Activated naive CD4-positive, alpha-beta T cell treated with Interleukin-2 at 50 U/mL for 16 hours (primary cell): Measurements from ENCODE around the gene NOD1.
"Not testable (repeated sequence)": the region's sequence is repeated elsewhere in the genome, so short reads cannot be mapped to it uniquely, and the experiment has no call there.

Experiments
- DNase-seq: peaks from one replicate; pipeline ENCODE4 v3.0.0-alpha.2; 2020

Gene NOD1

GRCh38 chr7:30503274-30504212 lies 25.0 kb upstream of the NOD1 start:
- DNase-seq: no peak

DNA sequence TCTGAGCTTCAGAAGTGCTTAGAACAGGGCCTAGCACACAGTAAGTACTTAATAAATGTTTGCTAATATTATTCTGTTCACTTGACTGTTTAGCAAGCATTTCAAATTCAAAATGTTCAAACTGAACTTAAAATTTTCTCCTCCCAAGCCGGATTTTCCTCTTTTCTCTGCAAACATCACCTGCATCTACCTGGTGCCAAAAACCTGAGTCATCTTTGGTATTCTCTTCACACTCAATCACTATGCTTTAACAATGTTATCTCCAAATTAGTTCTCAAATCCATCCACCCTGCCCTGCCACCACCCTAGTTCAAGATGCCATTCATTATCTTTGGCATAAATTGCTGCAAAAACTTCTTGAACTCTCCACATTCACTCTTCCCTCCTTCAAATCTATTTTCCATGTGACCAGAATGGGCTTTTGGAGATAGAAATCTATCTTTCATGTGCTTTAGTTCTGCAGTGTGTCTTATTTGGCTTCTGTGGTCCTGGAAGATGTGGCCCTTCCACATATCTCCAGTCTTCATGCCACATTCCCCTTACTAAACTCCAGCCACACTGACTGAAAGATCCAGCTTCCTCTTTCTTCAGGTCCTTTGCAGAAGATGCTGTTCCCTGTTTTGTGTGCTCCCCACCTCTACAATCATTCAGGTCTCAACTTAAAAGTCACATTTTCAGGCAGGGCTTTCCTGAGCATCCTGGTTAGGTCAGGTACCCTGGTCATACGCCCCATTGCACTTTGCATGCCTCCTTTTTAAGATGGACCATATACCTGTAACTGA lies 24.1 kb upstream of the NOD1 start:
- no peak for DNase-seq

DNA sequence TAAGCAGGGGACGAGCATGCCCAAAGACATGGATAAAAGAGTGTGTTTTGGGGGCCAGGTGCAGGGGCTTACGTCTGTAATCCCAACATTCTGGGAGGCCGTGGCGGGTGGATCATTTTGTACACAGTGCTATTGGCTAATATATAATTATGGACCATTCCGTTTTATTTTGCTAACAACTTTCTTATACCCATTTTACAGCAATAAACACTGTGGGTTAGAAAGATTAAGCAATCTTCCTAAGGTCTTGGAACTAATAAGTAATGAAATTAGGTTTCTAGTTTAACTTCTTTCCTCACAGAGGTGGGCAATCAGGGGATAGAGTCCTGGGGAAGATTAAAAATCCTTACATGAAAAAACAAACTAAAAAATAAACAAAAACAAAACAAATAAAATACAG lies 22.7 kb upstream of the NOD1 start:
- DNase-seq: no peak

GRCh38 chr7:30493228-30493627 lies 14.6 kb upstream of the NOD1 start:
- no peak for DNase-seq

GRCh38 chr7:30491417-30491816 lies 12.8 kb upstream of the NOD1 start:
- no peak for DNase-seq

DNA sequence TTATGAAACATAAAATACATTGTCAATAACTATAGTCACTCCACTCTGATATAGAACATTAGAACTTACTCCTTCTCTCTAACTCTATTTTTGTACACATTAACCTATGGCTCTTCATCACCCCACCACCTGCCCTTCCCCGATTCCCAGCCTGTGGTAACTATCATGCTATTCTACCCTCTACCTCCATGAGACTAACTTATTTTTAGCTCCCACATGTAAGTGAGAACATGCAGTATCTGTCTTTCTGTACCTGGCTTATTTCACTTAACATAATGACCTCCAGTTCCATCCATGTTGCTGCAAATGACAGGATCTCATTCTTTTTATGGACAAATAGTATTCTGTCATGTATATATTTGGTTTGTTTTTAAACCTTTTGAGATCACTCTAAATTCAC lies 8.8 kb upstream of the NOD1 start:
- no peak for DNase-seq

DNA sequence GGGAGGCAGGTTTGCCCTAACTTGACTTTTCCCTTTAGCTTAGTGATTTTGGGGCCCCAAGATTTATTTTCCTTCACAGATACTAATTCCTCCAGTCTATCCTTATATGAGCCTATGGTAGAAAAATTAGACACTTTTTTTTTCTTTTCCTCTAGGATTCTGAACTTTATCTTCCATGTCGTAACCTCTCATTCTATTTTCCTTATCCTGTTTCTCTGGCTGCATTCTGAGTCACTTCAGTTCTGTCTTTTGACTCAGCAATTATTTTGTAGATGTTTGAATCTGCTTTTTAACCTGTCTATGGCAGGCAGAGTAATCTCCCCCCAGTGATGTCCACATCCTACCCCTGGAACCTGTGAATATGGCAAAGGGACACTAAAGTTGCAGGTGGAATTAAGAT lies 7.1 kb upstream of the NOD1 start:
- no peak for DNase-seq

DNA sequence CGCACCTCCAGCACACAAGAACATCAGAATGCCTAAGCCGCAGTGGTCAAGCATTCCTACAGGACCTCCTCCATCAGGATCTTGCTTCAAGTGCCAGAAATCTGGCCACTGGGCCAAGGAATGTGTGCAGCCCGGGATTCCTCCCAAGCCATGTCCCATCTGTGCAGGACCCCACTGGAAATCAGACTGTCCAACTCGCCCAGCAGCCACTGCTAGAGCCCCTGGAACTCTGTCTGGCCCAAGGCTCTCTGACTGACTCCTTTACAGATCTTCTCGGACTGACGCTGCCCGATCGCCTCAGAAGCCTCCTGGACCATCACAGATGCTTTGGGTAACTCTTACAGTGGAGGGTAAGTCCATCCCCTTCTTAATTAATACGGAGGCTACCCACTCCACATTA lies 2.8 kb upstream of the NOD1 start:
- not testable (repeated sequence) for DNase-seq

DNA sequence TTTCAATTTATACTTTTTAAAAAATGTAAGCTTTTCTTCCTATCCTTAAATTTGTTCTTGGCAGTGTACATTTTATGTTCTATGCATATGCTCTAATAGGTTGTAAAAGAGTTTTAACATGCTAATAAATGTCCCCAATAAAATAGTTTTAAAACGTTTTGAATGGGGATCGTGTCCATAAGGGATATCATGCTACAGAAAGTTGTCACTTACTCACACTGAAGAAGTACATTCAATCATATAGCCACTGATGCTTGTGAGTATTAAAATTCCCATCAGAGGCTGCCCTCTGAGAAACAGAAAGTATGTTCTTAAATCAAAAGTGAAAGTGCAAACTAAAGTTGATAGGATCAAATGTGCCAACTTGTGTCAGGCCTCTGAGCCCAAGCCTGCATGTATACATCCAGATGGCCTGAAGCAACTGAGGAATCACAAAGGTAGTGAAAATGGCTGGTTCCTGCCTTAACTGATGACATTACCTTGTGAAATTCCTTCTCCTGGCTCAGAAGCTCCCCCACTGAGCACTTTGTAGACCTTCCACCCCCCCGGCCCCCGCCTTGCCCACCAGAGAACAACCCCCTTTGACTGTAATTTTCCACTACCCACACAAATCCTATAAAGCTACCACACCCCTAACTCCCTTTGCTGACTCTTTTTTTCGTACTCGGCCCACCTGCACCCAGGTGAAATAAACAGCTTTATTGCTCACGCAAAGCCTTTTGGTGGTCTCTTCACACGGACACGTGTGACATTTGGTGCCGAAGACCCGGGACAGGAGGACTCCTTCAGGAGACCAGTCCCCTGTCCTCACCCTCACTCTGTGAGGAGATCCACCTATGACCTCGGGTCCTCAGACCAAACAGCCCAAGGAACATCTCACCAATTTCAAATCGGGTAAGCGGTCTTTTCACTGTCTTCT lies 877 bp upstream of the NOD1 start:
- DNase-seq: peak; percentile 12

DNA sequence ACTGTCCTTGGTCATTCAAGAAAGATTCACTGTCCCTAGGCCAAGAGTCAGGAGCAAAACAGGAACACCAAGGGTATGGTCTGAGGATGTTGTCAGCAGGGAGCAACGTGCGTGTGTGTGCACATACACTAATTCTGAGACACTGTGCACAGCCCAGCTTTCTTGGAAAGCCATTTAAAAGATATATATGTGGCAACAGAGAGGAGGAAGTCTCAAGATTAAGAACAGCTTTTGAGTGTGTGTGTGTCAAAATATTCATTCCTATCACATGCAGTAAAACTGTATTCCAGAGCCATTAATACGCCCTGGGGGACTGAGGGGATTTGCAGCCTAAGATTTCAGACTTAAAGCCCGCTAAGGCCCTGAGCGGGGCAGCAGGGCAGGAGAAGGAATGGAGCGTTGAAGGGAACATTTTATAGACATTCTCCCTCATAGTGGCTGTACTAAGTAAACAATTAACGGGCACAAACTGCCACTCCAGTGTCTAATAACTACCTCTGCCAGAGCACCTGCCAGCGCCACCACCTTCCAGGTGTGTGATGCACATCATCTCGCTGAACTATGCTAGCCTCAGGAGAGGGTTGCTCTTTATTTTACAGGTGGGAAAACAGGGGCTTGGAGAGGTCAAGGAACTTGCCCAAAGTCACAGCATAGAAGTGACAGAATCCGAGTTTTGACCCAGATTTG lies 2.0 kb downstream of the NOD1 start:
- no peak for DNase-seq

DNA sequence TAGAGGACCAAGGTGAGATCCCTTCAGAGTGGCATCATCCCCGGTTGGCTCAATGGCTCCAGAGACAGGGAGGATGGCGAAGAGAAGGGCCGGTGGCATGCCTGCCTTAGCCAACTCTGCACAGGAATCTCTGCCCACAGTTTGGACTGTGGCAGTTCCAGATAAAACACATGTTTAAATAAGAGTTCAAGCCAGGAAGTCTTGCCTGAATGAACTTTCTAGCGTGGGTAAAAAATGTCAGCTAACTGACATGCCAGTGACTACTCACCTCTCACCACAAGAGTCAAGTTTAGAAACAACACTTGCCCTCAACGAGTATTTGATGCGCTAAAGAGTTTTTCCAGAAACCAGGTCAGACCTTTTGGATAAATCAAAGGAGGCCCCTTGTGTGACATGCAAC lies 3.0 kb downstream of the NOD1 start:
- no peak for DNase-seq

DNA sequence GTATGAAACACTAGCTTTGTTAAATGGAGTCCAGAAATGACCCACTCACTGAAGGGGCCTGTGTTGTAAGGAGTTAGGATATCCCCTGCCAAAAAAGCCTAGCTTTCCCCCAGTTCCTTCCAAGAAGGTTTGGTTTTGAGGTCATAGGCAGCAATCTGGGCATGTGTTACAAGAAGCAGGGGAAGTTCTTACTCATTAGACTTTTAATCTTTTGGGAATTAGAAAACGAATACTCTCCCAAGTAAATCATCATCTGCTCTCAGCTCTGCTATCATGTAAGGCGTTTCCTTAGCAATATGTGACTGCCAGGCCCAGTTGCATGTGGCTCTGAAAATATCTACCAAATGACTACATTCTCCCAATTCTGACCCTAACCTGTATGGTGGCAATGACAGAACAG lies 3.7 kb downstream of the NOD1 start:
- DNase-seq: no peak

- DNase-seq: no peak
Observed at GRCh38 chr7:30474485-30474884, 4.1 kb downstream of the NOD1 start.

- DNase-seq: no peak
Observed at GRCh38 chr7:30473903-30474302, 4.7 kb downstream of the NOD1 start.

GRCh38 chr7:30472784-30473775 lies 5.5 kb downstream of the NOD1 start:
- DNase-seq: no peak

DNA sequence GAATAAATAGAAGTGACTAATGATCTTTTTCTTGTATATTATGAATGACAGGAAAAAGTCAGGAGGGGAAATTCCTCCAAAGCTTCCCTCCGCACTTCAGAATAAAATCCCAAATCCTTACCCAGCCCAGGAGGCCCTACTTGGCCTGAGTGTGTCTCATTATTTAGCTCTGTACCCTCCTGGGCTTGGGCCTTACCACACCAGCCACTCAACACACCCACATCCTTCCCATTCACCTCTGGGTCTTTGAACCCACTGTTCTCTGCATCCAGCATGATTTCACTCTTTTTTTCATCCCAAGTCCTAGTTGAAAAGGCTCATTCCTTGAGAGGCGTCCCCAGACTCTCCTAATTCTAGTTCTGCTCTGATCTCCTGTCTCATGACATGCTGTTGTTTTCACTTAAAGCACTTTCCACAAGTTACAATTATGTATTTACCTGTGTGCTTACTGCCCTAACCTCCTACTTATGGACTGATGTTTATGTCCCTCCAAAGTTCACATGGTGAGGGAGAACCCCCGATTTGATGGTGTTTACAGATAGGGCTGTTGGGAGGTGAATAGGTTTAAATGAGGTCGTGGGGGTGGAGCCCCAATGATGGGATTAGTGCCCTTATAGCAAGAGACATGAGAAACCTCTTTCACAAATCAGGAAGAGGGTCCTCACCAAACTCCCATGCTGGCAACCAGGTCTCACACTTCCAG lies 6.4 kb downstream of the NOD1 start:
- no peak for DNase-seq

GRCh38 chr7:30471205-30471604 lies 7.4 kb downstream of the NOD1 start:
- no peak for DNase-seq

DNA sequence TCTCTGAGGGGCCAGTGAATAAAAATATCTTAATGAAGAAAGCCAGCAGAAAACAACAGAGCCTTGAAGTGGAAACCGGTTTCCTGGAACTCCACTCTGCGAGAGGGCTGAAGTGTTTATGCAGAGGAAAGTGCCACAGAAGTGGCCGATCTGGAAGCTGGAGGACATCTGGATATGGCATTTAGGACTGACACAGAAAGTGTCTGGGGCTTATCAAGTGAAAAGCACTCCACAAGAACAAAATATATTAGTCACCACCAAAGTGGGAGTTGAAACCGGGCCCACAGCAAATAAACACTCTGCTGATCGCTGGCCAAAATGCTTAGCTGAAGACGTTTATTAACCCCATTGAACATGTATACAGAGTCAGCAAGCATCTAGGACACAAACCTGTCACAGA lies 7.8 kb downstream of the NOD1 start:
- DNase-seq: no peak

- no peak for DNase-seq
Observed at GRCh38 chr7:30470163-30470770, 8.3 kb downstream of the NOD1 start.

DNA sequence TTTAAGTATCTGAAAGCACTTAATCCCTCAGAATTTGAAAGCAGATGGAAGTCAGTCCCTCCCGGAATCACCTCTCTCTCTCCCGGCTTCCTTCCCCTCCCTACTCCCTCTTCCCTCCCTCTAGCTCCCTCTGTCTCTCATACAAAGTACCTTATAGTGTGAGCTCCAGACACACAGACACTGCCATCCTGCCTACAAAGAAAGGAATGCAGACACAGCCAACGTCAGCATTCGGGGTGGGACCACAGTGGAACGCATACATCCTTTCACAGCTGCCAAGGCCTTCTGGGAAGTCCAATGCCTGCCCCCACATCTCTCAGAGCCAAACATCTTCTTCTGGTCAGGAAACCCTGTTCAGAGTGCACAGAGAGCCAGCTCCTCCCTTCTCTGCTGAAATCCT lies 9.3 kb downstream of the NOD1 start:
- no peak for DNase-seq
